A549 (cell line): Measurements from ENCODE around the gene ATP2A2. TPM values are rescaled to one million over a fixed set of nuclear protein-coding genes. Genes with fewer than 3 reads are reported as not detected.
A peak's percentile ranks its signal among the peaks of the same experiment; 100 is the strongest.

Experiments
- ATAC-seq, 2 experiments: fragments of 200-7000 bp in 1 of 2; fragments of >200 bp in 1 of 2; cut with Nextera tagmentation in 1 of 2; cut with Tn5 transposase in 1 of 2; 3 replicates each; pipeline versions ENCODE4 v1.8.0 to v1.9.1; 2018 to 2020; ENCODE audit warnings: mild to moderate bottlenecking in 1 of 2, moderate library complexity in 1 of 2
- CTCF ChIA-PET: fragments of 300-600 bp; sonication (Branson Sonifier 250); formaldehyde crosslinking; extraction: SDS; loops from one replicate; lab custom pipeline; 2021; ENCODE audit warnings: antibody characterized with exemption, inconsistent platforms; lab: Yijun Ruan, JAX
- POLR2A ChIA-PET: fragments of 350-600 bp; formaldehyde crosslinking; extraction: SDS; loops from one replicate; lab custom pipeline; 2021; ENCODE audit warnings: antibody characterized with exemption, inconsistent platforms; lab: Yijun Ruan, JAX
- DNase-seq, 2 experiments: peaks; one replicate each; pipeline versions ENCODE4 v3.0.0 to v3.0.0-alpha.2; 2011 to 2016; ENCODE audit warnings: low read depth in 1 of 2, low spot score in 1 of 2
- FAIRE-seq: peaks from 2 replicates; lab custom pipeline; 2011; peaks lifted over from hg19 to GRCh38; lab: Jason Lieb, UNC
- H3K27ac ChIP-seq, 2 experiments: fragments of >200 bp; sonication (Bioruptor Twin); formaldehyde crosslinking; 3 replicates each; pipeline ENCODE4 v1.5.1; 2016 to 2017
- H3K4me1 ChIP-seq: fragments of >200 bp; sonication (Bioruptor Twin); formaldehyde crosslinking; 3 replicates; pipeline ENCODE4 v1.6.1; 2016
- H3K4me2 ChIP-seq: fragments of >200 bp; sonication (Bioruptor Twin); formaldehyde crosslinking; 3 replicates; pipeline ENCODE4 v1.6.1; 2016
- H3K4me3 ChIP-seq: fragments of >200 bp; sonication (Bioruptor Twin); formaldehyde crosslinking; 3 replicates; pipeline ENCODE4 v1.5.1; 2016
- H3K9me3 ChIP-seq: fragments of >200 bp; sonication (Bioruptor Twin); formaldehyde crosslinking; 3 replicates; pipeline ENCODE4 v1.6.1; 2016
- CEBPB ChIP-seq, 2 experiments: fragments of >200 bp in 1 of 2; sonication (Bioruptor Twin) in 1 of 2; formaldehyde crosslinking in 1 of 2; IDR thresholded peaks; 2 replicates each; pipeline ENCODE4 v1.6.1; 2012 to 2016
- E2F6 ChIP-seq: IDR thresholded peaks from 2 replicates; pipeline ENCODE4 v1.6.1; 2012; ENCODE audit warnings: low read depth, borderline replicate concordance
- EHMT2 ChIP-seq: fragments of 200-600 bp; sonication (generic); IDR thresholded peaks from 2 replicates; pipeline ENCODE4 v1.6.1; 2016; ENCODE audit warnings: antibody characterized with exemption, low read depth, mild to moderate bottlenecking, moderate library complexity
- ELK1 ChIP-seq: fragments of 150-350 bp; IDR thresholded peaks from 2 replicates; pipeline ENCODE4 v1.6.1; 2014; ENCODE audit warnings: low read depth, mild to moderate bottlenecking, low read length
- FOSL2 ChIP-seq, 2 experiments: fragments of 450-650 bp in 1 of 2; fragments of >200 bp in 1 of 2; sonication (Bioruptor Twin) in 1 of 2; formaldehyde crosslinking; IDR thresholded peaks; 2 replicates each; pipeline versions ENCODE4 v1.5.0 to v1.6.1; 2016 to 2020; ENCODE audit warnings: mild to moderate bottlenecking in 1 of 2, moderate library complexity in 1 of 2
- GATA3 ChIP-seq: IDR thresholded peaks from 2 replicates; pipeline ENCODE4 v1.6.1; 2012; ENCODE audit warnings: borderline replicate concordance
- HDAC2 ChIP-seq: fragments of 200-600 bp; sonication (generic); IDR thresholded peaks from 2 replicates; pipeline ENCODE4 v1.6.1; 2016
- HEYL ChIP-seq: fragments of 250-450 bp; sonication (Bioruptor Pico); IDR thresholded peaks from 2 replicates; pipeline ENCODE4 v1.8.0; 2021; ENCODE audit warnings: mild to moderate bottlenecking, moderate library complexity
- HOXA7 ChIP-seq: fragments of 250-450 bp; sonication (Bioruptor Pico); IDR thresholded peaks from 2 replicates; pipeline ENCODE4 v1.5.0; 2020; ENCODE audit warnings: mild to moderate bottlenecking, moderate library complexity
- HOXB13 ChIP-seq: fragments of 250-450 bp; sonication (Bioruptor Pico); IDR thresholded peaks from 2 replicates; pipeline ENCODE4 v1.5.0; 2020; ENCODE audit warnings: low read depth, mild to moderate bottlenecking, moderate library complexity
- JUN ChIP-seq, 2 experiments: fragments of >200 bp; sonication (Bioruptor Twin); formaldehyde crosslinking; IDR thresholded peaks; 2 replicates in 1 of 2; 3 replicates in 1 of 2; pipeline ENCODE4 v1.6.1; 2016 to 2017
- MAX ChIP-seq: IDR thresholded peaks from 2 replicates; pipeline ENCODE4 v1.6.1; 2012
- MAZ ChIP-seq: fragments of 150-350 bp; IDR thresholded peaks from 2 replicates; pipeline ENCODE4 v1.6.1; 2014; ENCODE audit warnings: antibody characterized with exemption, low read depth, low read length, borderline replicate concordance
- NPAS2 ChIP-seq: fragments of 250-450 bp; sonication (Bioruptor Pico); IDR thresholded peaks from 2 replicates; pipeline ENCODE4 v1.8.0; 2022; ENCODE audit warnings: mild to moderate bottlenecking, moderate library complexity, borderline replicate concordance
- RAD21 ChIP-seq, 2 experiments: fragments of >200 bp in 1 of 2; sonication (Bioruptor Twin) in 1 of 2; formaldehyde crosslinking in 1 of 2; IDR thresholded peaks in 1 of 2; conservative IDR thresholded peaks in 1 of 2; 2 replicates in 1 of 2; 3 replicates in 1 of 2; pipeline ENCODE4 v1.6.1; 2012 to 2018; ENCODE audit warnings: inconsistent platforms in 1 of 2
- SREBF2 ChIP-seq: fragments of 450-650 bp; IDR thresholded peaks from 2 replicates; pipeline ENCODE4 v1.6.1; 2014; ENCODE audit warnings: mild to moderate bottlenecking, moderate library complexity
- TP53 ChIP-seq: fragments of 250-450 bp; sonication (Bioruptor Pico); IDR thresholded peaks from 2 replicates; pipeline ENCODE4 v1.5.0; 2021; ENCODE audit warnings: mild to moderate bottlenecking, moderate library complexity
- USF2 ChIP-seq: fragments of 450-650 bp; IDR thresholded peaks from 2 replicates; pipeline ENCODE4 v1.6.1; 2014; ENCODE audit warnings: antibody characterized with exemption
- whole genome bisulfite sequencing: methylation state at CpG from one replicate; pipeline ENCODE4 v1.1.6; 2017; ENCODE audit errors: missing lambda C conversion rate; 5-methylcytosine and 5-hydroxymethylcytosine counted together
- polyA plus RNA-seq, 4 experiments: library from polyadenylated mRNA; depleted of rRNA in 3 of 4; stranded (reverse); fragments of >200 nt; fragmentation: RNase III in 1 of 4; extraction: RNeasy Plus Mini Kit Qiagen cat#74134 plus additional on column Dnase treatment in 1 of 4; gene quantifications; 2 replicates in 3 of 4; 3 replicates in 1 of 4; pipeline ENCODE4 v1.2.3, GENCODE V29; 2011 to 2017

ATP2A2 gene
- polyA plus RNA-seq, 2 of the 4 experiments (the other 2 are of a cell fraction) = 342 to 415 TPM

- CTCF ChIA-PET = interaction anchor here (0.7 to 3.0 kb wide), 4 partner anchors 8 to 62 kb away, joined by 3 to 8 read pairs (median 3); no protein-coding TSS in a partner anchor
- WGBS = 85% methylated on average over 17 of the region's 17 CpGs
- ATAC-seq = peak in 1 of 2 experiments; percentile 6; a peak in 2 of 6 replicates
- POLR2A ChIA-PET = no interaction called here
- no peak for FAIRE-seq
- H3K4me1 ChIP-seq = peaks cover 27% of the 10 kb centered on the region
- H3K9me3 ChIP-seq = no peaks in the 10 kb centered on the region
- no peak for DNase-seq
- no peak overlapping the region for H3K4me3 ChIP-seq
- H3K4me2 ChIP-seq = no peak overlapping the region
- peak; percentile 65 to 83; a peak in 3 of 4 replicates for TF ChIP-seq CEBPB (IDR thresholded peaks at IDR 0.05)
- no peak for TF ChIP-seq HOXA7 (CRISPR knock-in tag)
- H3K27ac ChIP-seq = peak overlapping the region in 1 of 2 experiments; percentile 9; a peak in 3 of 6 replicates
Measured at GRCh38 chr12:110262442-110263388, 18.3 kb upstream of the ATP2A2 start.

GRCh38 chr12:110266381-110266960 is 14.6 kb upstream of the ATP2A2 start:
- no peak for ATAC-seq
- CTCF ChIA-PET = interaction anchor here (1.3 to 2.4 kb wide), 4 partner anchors 14 to 165 kb away, joined by 3 to 12 read pairs (median 6); no protein-coding TSS in a partner anchor
- H3K27ac ChIP-seq = peak overlapping the region; percentile 97 to 99
- TF ChIP-seq MAZ = no peak
- TF ChIP-seq HDAC2 = no peak
- no peak for TF ChIP-seq TP53
- no peak for TF ChIP-seq NPAS2 (CRISPR knock-in tag)
- TF ChIP-seq GATA3 = no peak
- TF ChIP-seq HOXB13 (CRISPR knock-in tag) = 0 out of 2 replicates have a peak, but pooled peaks have one; percentile 16
- no peak for TF ChIP-seq ELK1
- TF ChIP-seq USF2 = peak; percentile 43
- H3K4me3 ChIP-seq = no peak overlapping the region
- no peak for FAIRE-seq
- no peaks in the 10 kb centered on the region for H3K9me3 ChIP-seq
- POLR2A ChIA-PET = interaction anchor here (1.0 to 1.8 kb wide), 3 partner anchors 13 to 19 kb away, joined by 3 to 13 read pairs (median 6); partner anchors contain the start of gene ATP2A2
- WGBS = 70% methylated on average over 5 of the region's 5 CpGs
- peaks cover 62% of the 10 kb centered on the region for H3K4me1 ChIP-seq
- peak overlapping the region; percentile 77 for H3K4me2 ChIP-seq
- no peak for DNase-seq

GRCh38 chr12:110266980-110267620 is 13.9 kb upstream of the ATP2A2 start:
- Histone ChIP-seq H3K9me3 (no peaks in the 10 kb centered on the region), H3K4me2 (peak overlapping the region; percentile 77), H3K4me1 (peaks cover 68% of the 10 kb centered on the region), H3K4me3 (no peak overlapping the region), H3K27ac (peak overlapping the region; percentile 97 to 99)
- POLR2A ChIA-PET = interaction anchor here (1.0 to 1.8 kb wide), 3 partner anchors 12 to 19 kb away, joined by 3 to 13 read pairs (median 6); partner anchors contain the start of gene ATP2A2
- ATAC-seq (peak in 1 of 2 experiments; percentile 35; a peak in 3 of 6 replicates), DNase-seq (peak in 1 of 2 experiments; percentile 83), FAIRE-seq (no peak)
- CTCF ChIA-PET = interaction anchor here (1.3 to 2.4 kb wide), 3 partner anchors 18 to 164 kb away, joined by 6 to 12 read pairs (median 7); no protein-coding TSS in a partner anchor
- TF ChIP-seq EHMT2 = no peak
- peak; percentile 18 to 52; a peak in 1 of 4 replicates for TF ChIP-seq CEBPB (IDR thresholded peaks at IDR 0.05)
- no peak for TF ChIP-seq HEYL
- TF ChIP-seq E2F6 = peak; percentile 37; the same call in 1 of the 2 replicates
- TF ChIP-seq MAX = peak; percentile 70; the same call in 1 of the 2 replicates
- no peak for TF ChIP-seq FOSL2 (IDR thresholded peaks at IDR 0.05)
- peak; percentile 59 for TF ChIP-seq FOSL2 (CRISPR knock-in tag; IDR thresholded peaks at IDR 0.05)
- TF ChIP-seq SREBF2 = no peak
- peak in 1 of 2 experiments; percentile 5; a peak in 1 of 5 replicates for TF ChIP-seq RAD21 (conservative IDR thresholded peaks at IDR 0.05 in 1 of 2, IDR thresholded peaks at IDR 0.05 in 1 of 2)
- peak; percentile 41; the same call in 1 of the 2 replicates for TF ChIP-seq GATA3
- peak in 1 of 2 experiments; percentile 55; a peak in 1 of 5 replicates for TF ChIP-seq JUN (IDR thresholded peaks at IDR 0.05)
- WGBS = 18% methylated on average over 9 of the region's 9 CpGs
